Measurements from ENCODE around the gene TALDO1.

TALDO1 gene

DNA sequence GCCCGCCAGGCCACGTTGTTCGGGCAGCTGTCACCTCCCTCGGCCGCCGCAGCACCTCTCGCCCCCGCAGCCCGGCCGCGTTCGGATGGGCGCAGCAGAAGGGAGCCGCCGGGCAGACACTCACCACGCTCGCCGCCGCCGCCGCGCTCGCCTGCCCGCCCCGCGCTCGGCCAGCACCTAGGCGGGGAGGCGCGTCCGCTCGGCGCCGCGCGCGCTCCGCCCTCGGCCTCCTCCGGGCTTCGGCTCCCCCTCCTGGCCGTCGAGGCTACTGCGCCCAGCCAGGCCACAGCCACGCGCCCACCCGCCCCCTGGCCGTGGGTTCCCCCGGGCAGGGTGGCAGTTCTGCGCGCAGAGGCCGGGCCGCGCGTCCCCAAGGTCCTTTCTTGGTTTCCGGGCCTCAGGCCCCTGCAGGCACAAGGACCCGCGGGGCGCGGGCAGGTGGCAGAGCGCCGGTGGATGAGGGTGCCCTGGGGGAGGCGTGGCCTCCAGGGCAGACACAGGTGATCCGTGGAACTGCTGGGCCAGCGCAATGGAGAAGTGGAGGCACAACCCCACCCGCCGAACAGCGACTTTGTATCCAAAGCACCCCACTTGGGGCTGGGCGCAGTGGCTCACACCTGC is 50.9 kb downstream of the TALDO1 start, which contains the start of gene SLC25A22:
Gene SLC25A22 (minus strand): TSS at position 189 of the 621 bp plus-strand sequence. CDS start 3,275 bp downstream, outside the sequence.
- H3K4me3 ChIP-seq (ENCODE audit: low read length): peak within 1 kb of the TSS; percentile 67
- no peak for TF ChIP-seq ZNF274 (IDR thresholded peaks at IDR 0.05; ENCODE audit: low read depth, low read length)

DNA sequence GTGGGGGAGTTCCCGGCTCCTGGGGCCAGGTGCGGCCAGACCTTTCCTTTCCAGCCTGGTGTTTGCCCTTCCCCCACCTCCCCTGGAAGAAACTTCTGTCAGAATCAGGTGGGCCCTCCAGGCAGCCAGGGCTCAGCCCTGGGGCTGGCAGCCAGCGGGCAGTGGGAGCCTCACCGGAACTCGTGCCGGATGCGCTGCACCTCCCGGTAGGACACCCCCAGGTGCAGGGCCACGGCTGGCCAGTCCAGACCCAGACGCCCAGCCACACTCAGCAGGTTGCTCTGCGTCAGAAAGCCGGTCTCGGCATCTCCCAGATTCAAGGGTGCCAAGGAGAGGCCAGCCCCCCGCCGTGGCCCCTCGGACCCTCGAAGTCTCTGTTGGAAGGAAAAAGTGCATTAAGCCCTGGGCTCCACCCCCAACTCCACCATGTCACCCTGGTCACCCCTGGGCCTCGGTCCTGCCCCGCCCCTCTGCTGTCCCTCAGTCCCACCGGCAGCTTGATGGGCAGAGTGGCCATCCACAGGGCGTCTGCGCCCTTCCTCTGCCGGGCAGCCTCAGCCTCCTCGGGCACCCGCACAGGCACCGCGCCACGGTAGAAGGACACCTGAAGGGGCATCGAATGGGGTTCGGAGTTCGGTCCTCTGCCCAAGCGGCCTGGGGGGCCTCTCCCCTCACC is 52.5 kb downstream of the TALDO1 start:
- TF ChIP-seq ZNF274 (IDR thresholded peaks at IDR 0.05; ENCODE audit: low read depth, low read length): no peak
- no peak overlapping the region for H3K4me3 ChIP-seq (ENCODE audit: low read length)

DNA sequence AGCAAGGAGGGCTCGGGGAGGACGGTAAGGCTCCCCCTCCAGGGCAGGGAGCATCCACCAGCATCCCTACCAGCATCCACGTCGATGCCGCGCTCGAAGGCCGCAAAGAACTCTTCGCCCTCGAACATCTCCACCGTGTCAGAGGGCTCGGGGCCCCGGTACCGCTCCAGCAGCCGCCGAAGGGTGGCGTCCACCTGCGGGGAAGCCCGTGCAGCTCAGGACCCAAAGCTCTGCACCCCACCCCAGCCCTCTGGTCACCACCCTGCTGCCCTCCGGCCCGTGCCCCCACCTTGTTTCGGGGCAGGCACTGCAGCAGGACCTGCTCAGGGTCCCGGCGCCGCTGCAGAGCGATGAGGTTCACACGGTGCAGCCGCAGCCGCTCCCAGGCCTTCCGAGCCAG is 53.2 kb downstream of the TALDO1 start:
- TF ChIP-seq ZNF274 (IDR thresholded peaks at IDR 0.05; ENCODE audit: low read depth, low read length): no peak

DNA sequence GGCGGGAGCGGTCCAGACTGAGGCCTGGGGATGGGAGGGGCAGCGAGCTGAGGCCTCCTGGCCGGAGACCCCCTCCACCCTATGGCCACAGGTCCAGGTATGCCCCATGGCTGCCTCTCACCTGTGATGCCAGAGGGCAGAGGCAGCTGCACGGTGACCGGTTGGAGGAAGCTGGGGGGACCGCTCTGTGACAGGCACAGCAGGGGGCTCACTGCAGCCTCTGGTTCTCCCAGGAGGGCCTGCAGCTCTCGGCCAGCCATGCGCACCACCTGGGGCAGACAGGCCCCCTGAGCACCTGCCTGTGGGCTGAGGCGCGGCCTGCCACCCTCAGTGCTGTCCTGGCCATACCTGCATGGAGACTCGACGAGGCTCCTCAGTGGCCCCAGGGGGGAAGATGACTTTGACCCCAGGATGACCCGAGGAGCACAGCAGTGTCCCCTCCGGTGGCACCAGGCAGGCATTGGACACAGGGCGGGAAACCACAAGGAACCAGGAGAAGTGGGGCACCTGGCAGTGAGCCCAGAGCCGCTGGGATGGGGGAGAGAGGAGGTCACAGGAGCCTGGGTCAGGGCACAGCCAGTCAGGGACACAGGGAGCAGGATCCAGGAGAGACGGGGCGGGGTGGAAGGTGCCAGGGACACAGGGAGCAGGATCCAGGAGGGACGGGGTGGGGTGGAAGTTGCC is 54.0 kb downstream of the TALDO1 start:
- no peak for TF ChIP-seq ZNF274 (IDR thresholded peaks at IDR 0.05; ENCODE audit: low read depth, low read length)
- H3K4me3 ChIP-seq (ENCODE audit: low read length): no peak overlapping the region

More for the DNA sequence above, 53.2 kb downstream of the TALDO1 start:
- H3K4me3 ChIP-seq (ENCODE audit: low read length): no peak overlapping the region

DNA sequence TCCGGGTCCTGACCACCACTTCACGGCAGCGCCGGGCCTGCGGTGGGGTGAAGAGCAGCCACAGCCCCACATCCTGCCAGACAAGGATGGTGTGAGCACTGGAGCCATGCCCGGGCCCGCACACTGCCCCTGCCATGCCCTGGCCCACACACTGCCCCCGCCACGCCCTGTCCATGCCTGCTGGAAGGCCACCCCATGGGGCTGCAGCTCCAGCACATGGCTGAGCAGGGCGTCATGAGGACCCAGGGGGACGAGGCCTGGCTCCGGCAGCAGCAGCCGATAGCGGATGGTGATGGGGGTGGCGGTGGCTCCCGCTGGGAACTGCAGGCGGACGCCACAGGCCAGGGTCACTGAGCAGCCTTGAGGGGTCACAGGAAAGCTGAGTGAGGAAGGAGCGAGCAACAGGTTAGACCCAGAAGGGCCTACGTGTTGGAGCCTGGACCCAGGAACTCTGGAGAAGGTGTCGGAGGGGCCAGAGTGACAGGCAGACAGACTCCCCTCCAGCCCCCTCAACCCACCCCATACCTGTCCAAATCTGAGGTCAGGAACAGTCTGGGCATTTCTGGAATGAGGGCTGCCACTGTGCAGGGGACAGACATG is 54.9 kb downstream of the TALDO1 start:
- TF ChIP-seq ZNF274 (IDR thresholded peaks at IDR 0.05; ENCODE audit: low read depth, low read length): no peak

DNA sequence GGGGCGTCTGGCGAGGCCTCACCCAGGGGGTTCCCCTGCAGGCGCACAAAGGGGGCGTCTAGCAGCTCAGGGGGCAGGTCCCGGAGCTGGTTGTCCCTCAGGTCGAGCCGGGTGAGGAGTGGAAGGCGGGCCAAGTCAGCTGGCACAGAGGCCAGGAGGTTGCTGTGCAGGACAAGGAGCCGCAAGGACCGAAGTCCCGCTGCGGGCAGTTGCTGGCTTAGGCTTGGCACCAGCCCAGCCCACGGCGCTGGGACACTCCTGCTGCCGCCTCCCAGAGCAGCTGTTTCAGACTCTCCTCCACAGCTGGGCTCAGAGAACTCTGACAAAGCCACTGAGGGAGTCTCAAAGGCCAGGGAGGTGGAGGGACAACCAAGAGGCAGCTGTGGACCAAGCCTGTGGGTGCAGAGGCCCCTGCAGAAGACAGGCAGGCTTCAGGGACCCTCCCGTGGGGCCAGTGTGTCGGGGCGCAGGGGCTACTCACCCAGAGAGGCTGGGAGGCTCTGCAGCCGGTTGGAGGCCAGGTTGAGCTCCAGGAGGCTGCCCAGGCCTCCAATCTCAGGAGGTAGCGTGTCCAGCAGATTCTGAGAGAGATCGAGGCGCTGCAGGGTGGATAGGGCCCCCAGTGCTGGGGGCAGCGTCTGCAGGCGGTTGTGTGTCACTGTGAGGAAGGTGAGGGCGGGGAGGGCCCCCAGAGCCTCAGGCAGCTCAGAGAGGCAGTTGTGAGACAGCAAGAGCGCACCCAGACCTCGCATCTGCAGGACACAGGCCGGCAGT is 55.6 kb downstream of the TALDO1 start:
- no peak for TF ChIP-seq ZNF274 (IDR thresholded peaks at IDR 0.05; ENCODE audit: low read depth, low read length)
- H3K4me3 ChIP-seq (ENCODE audit: low read length): no peak overlapping the region; the same call in 1 of the 2 replicates

More for the DNA sequence above, 54.9 kb downstream of the TALDO1 start:
- no peak overlapping the region for H3K4me3 ChIP-seq (ENCODE audit: low read length)

DNA sequence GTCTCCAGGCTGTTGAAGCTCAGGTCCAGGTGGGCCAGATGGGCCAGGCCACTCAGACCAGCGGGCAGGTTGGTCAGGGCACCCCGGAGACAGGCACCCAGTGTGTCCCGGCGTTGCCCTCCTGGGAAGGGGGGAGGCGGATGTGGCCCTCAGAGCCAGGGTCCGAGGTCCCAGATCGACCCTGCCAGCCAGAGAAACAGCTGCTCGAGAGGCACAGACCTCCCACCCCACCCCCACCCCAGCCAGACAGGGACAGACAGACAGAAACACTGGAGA is 56.1 kb downstream of the TALDO1 start:
- H3K4me3 ChIP-seq (ENCODE audit: low read length): peak overlapping the region; percentile 88; the same call in 1 of the 2 replicates
- no peak for TF ChIP-seq ZNF274 (IDR thresholded peaks at IDR 0.05; ENCODE audit: low read depth, low read length)

DNA sequence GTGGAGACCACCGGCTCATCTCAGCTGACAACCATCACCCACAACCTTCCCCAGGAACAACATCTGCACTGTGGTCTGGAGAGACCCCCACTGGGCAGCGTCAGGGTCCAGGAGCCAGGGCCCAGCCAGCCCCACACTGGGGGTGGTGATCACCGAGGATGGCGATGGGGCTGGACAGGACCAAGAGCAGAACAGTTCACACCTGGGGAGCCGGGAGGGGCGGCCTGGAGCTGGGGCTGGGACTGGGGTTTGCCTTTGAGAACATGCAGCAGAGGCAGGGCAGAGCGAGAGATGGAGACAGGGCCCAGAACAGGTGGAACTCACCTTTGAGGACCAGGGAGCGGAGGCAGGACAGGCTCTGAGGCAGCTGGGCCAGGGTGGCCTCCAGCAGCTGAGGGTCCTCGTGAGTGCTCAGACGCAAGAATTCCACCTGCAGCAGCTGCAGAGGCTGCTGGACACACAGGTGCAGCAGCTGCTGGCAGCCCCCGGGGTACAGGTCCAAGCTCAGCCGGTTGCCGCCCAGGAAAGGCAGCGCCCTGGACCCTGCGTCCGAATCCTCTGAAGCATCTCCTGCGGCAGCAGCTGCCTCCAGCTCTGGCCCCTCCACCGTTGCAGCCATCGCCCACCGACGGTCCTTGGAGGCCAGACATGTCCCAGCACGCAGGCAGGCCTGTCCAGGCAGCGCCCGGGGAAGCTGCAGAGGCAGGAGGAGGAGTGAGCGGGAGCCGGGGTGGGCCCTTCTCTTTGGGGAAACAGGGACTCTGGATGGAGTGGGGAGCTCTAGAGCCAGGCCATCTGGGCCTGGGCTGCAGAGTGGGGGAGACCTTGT is 56.7 kb downstream of the TALDO1 start:
- H3K4me3 ChIP-seq (ENCODE audit: low read length): peak overlapping the region; percentile 88
- TF ChIP-seq ZNF274 (IDR thresholded peaks at IDR 0.05; ENCODE audit: low read depth, low read length): no peak

DNA sequence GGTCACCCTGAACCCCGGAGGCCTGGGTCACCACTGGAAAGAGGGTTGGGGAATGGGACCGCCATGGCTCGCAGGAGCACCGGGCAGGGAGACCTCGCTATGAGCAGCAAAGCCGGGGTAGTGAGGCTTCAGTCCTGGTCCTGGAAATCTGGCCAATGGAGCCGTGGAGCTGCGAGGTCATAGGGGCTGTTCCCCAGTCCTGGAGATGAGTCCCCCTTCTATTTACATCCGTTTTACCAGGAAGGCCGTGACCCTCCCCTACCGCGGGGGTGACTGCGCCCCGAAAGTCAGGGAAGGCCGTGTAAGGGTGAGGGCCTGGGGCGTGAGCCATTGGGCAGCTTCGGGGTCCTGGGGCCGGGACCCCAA is 57.3 kb downstream of the TALDO1 start:
- TF ChIP-seq ZNF274 (IDR thresholded peaks at IDR 0.05; ENCODE audit: low read depth, low read length): no peak
- peak overlapping the region; percentile 88 for H3K4me3 ChIP-seq (ENCODE audit: low read length)

DNA sequence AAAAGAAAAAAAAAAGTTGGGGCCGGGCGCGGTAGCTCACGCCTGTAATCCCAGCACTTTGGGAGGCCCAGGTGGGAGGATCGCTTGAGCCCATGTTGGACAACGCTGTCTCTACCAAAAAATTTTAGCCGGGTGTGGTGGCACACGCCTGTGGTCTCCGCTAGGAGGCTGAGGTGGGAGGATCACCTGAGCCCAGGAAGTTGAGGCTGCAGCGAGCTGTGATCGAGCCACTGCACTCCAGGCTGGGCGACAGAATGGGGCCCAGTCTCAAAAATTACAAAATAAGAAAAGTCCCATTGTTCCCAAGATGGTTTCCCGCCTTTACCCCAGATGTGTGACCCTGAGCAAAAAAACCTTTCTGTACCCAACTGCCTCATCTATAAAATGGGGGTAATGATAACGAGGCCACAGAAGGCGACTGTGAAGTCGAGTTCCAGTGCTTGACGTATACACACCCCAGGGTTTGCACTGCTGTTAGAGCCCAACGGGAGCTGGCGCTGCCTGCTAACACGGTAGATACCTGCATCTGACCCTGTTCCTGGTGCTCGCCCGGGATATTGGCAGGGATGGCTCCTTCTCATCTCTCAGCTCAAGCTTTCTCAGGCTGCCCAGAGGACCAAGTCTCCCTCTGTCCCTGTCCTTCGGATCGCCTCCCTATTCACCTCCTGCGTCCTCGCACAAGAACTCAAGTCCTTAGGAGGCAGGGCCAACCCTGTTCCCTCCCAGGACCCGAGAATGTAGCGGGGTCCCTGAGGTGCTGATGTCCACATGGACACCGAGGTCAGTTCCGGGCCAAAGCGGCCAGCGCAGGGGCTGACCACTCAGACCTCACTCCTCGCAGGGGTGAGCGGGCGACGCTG is 61.4 kb downstream of the TALDO1 start:
- peak overlapping the region; percentile 76 for H3K4me3 ChIP-seq (ENCODE audit: low read length)
- TF ChIP-seq ZNF274 (IDR thresholded peaks at IDR 0.05; ENCODE audit: low read depth, low read length): no peak

DNA sequence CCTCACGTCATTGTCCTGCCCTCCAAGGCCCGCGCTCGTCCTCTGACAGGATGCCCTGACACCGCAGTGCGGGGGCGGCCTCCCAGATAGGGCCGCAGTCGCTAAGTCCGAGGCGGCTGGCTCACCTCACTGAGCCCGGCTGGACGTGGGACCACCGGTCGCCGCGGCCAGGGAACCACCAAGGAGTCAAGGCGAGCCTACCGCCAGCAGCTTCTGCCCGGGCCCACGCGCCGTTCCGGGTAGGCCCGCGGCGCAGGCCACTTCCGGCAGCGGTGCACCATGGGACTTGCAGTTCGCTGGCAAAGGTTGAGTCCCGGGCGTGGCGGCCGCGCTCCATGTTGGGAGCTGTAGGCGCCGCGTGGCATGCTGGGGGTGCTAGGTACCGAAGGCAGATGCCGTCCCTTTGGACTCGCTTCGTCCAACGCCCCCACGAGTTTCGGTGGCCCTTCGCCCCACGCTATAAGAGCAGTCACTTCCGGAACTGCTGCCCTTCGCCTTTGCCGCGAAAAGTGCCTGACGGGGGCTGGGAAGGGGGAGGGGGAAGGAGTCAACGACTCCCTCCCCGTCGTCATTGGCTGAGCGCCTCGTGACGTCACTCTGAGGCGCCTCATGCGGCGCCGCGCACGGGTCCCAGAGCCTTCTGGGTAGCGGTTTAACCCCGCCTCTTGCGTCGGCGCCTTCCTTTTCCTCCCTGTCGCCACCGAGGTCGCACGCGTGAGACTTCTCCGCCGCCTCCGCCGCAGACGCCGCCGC is 62.2 kb downstream of the TALDO1 start, which contains the start of gene RPLP2:
Gene RPLP2 (plus strand): TSS at position 681 of the 753 bp plus-strand sequence. CDS start 268 bp downstream, outside the sequence.
- H3K4me3 ChIP-seq (ENCODE audit: low read length): peak within 1 kb of the TSS; percentile 76
- no peak for TF ChIP-seq ZNF274 (IDR thresholded peaks at IDR 0.05; ENCODE audit: low read depth, low read length)
